ENCODE data around the gene LMCD1. TPM values are rescaled to one million over a fixed set of nuclear protein-coding genes. Genes with fewer than 3 reads are reported as not detected.

The LMCD1 gene, protein sequence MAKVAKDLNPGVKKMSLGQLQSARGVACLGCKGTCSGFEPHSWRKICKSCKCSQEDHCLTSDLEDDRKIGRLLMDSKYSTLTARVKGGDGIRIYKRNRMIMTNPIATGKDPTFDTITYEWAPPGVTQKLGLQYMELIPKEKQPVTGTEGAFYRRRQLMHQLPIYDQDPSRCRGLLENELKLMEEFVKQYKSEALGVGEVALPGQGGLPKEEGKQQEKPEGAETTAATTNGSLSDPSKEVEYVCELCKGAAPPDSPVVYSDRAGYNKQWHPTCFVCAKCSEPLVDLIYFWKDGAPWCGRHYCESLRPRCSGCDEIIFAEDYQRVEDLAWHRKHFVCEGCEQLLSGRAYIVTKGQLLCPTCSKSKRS
- total RNA-seq, result 174 TPM
- long read RNA-seq, full-length matches to known transcripts, result 149 of 178 reads
- long read RNA-seq, partial matches to known transcripts, result 14 of 178 reads
- long read RNA-seq, other reads (novel, unspliced or antisense), result 15 of 178 reads

DNA sequence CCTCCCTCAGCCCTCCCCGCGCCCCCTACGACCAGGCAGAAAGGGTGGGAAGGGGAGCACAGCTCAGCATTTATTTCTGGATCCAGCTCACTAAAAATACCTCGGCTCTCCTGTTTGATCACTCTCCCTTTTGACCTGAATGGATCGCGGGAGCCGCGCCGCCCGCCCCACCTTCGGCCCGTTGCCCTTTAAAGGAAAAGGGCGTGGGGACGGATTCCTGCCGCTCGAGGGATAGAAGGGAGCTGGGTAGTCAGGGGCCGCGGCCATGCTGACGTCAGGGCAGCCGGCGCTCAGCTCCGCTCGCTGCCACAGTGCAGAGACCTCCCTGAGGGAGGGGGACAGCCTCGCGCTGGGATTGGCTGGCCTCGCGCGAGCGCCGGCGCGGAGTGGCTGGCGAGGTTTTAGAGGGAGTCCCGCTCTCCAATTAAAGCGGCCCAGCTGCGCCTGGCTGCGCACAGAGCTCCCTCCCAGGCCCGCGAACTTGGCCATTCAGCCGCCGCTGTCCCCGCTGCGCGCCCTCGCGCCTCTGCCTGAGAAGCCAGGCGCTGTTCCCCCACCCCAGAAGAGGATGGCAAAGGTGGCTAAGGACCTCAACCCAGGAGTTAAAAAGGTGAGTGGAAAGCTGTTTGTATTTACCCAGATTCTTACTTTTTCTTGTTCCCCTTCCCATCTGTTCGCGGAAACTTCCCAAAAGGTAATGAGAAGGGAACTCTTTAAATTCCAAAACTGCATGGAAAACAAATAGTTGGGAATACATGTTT is at the start of gene LMCD1:
TSS of gene LMCD1 (plus strand) at position 453 of the 761 bp plus-strand sequence. CDS start at position 569, 116 bp downstream.
- TF ChIP-seq, protein P1, sequence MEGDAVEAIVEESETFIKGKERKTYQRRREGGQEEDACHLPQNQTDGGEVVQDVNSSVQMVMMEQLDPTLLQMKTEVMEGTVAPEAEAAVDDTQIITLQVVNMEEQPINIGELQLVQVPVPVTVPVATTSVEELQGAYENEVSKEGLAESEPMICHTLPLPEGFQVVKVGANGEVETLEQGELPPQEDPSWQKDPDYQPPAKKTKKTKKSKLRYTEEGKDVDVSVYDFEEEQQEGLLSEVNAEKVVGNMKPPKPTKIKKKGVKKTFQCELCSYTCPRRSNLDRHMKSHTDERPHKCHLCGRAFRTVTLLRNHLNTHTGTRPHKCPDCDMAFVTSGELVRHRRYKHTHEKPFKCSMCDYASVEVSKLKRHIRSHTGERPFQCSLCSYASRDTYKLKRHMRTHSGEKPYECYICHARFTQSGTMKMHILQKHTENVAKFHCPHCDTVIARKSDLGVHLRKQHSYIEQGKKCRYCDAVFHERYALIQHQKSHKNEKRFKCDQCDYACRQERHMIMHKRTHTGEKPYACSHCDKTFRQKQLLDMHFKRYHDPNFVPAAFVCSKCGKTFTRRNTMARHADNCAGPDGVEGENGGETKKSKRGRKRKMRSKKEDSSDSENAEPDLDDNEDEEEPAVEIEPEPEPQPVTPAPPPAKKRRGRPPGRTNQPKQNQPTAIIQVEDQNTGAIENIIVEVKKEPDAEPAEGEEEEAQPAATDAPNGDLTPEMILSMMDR (IDR thresholded peaks at IDR 0.05), result peak; percentile 30
- H3K4me3 ChIP-seq, result peak within 1 kb of the TSS; percentile 57
- no peaks in the 10 kb centered on the region for H3K27me3 ChIP-seq
- peak; percentile 98 for ATAC-seq
- peak; percentile 96 for DNase-seq
- intact Hi-C loops (cut with DNase I), result no loop called here
- peak within 1 kb of the TSS; percentile 84 for H3K27ac ChIP-seq
- no peaks in the 10 kb centered on the region for H3K36me3 ChIP-seq
- no peaks in the 10 kb centered on the region for H3K9me3 ChIP-seq
- H3K4me1 ChIP-seq, result peaks cover 27% of the 10 kb centered on the region

DNA sequence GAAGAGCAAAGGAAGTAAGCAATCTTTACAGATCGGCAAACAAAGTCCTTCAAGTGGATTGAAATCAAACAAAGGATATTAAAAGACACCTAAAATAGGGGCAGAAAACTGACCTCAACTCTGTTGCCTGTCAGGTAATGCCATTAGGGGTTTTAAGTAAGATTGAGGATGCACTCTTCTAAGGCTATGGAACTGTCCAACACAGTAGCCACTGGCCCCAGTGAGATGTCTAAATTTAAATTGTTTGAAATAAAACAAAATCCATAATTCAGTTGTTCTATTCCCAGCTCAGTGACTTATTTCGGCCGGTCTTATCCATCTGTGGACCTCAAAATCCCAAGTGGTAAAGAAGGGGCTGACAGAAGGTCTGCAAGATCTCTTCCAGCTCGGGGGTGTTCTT is 49.5 kb upstream of the LMCD1 start:
- intact Hi-C loops (cut with DNase I), result no loop called here
- H3K36me3 ChIP-seq, result no peaks in the 10 kb centered on the region
- H3K9me3 ChIP-seq, result no peaks in the 10 kb centered on the region
- no peaks in the 10 kb centered on the region for H3K4me1 ChIP-seq
- H3K27ac ChIP-seq, result no peak overlapping the region
- ATAC-seq (no peak), DNase-seq (no peak)
- TF ChIP-seq, protein P1 (IDR thresholded peaks at IDR 0.05), result no peak
- no peak overlapping the region for H3K4me3 ChIP-seq
- H3K27me3 ChIP-seq, result no peaks in the 10 kb centered on the region

DNA sequence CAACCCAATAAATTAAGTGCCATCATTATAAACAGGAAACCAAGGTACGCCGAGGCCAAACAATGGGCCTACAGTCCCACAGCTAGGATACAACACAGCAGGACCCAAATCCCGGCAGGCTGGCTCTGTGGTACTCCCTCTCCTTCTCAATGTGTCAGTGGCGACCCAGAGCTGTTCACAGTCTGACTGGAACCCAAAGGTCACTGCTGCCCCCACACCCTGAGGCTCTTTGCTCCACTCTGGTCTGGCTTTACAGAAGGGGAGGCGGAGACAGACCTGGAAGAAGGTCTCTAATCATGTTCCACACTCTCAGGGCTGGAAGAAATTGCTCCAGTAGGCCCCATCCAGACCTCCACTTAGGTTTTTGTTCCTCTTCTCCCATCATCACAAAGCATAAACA is 48.5 kb upstream of the LMCD1 start:
- intact Hi-C loops (cut with DNase I), result no loop called here
- Histone ChIP-seq H3K9me3 (no peaks in the 10 kb centered on the region), H3K27me3 (no peaks in the 10 kb centered on the region), H3K4me3 (no peak overlapping the region), H3K4me1 (no peaks in the 10 kb centered on the region), H3K27ac (no peak overlapping the region), H3K36me3 (no peaks in the 10 kb centered on the region)
- TF ChIP-seq, protein P1 (IDR thresholded peaks at IDR 0.05), result no peak
- no peak for ATAC-seq
- no peak for DNase-seq

DNA sequence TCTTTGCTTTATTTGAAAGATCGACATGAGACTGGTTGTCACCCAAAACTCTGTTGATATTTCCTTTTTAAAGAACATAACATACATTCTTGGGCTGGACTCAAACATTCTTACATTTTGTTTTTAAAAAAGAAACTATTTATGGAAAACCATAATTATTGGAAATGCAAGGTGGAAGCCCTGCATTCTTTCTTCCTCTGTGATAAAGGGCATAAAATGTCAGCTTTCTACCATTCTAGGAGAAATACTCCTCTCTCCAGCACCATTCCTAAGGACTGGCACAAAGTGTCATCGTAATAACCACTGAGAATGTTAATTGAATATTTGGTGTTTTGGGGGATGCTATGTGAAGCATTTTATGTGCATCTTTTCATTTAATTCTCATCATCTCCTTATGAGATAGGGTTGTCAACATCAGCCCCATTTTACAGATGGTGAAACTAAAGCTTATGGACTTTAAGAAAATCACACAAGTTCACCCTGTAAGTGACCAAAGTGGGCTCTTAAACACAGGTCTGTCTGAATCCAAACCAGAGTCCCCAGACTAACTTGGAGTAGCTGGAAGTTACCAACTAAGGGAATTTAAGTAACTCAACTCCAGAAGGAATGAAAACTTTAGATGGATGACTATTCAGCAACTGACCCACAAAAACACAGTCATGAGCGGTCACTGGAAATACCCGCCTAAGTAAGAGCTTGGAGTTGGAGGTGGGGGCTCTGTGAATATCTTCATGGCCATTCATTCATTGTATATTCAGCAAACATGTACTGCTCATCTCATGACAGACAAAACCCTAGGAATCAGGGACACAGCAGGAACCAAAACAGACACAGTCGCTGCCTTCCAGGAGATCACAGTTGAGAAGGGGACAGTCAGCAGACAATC is 45.9 kb upstream of the LMCD1 start:
- no peaks in the 10 kb centered on the region for H3K27me3 ChIP-seq
- no peaks in the 10 kb centered on the region for H3K36me3 ChIP-seq
- H3K27ac ChIP-seq, result no peak overlapping the region
- TF ChIP-seq, protein P1 (IDR thresholded peaks at IDR 0.05), result no peak
- no peaks in the 10 kb centered on the region for H3K4me1 ChIP-seq
- no peak for ATAC-seq
- H3K4me3 ChIP-seq, result no peak overlapping the region
- intact Hi-C loops (cut with DNase I), result no loop called here
- DNase-seq, result no peak
- no peaks in the 10 kb centered on the region for H3K9me3 ChIP-seq

DNA sequence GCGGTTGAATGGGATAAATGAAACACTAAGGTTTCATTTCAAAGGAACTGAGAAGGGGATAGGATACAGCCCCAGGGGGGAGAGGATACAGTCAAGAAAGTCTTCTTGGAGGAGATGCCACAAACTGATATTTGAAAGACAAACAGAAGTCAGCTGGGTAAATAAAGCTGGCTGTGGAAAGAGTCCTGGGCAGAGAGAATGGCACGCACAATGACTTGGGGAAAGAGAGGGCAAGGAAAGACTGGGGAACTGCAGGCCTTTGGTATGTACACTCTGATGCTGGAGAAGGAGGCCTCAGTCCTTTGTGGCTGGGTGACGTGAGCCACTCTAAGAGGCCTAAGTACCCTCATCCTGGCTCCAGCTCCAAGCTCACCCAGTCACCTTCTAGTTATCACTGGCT is 45.2 kb upstream of the LMCD1 start:
- intact Hi-C loops (cut with DNase I), result no loop called here
- no peak overlapping the region for H3K4me3 ChIP-seq
- DNase-seq (no peak), ATAC-seq (peak; percentile 84)
- H3K27ac ChIP-seq, result no peak overlapping the region
- TF ChIP-seq, protein P1 (IDR thresholded peaks at IDR 0.05), result no peak
- H3K9me3 ChIP-seq, result no peaks in the 10 kb centered on the region
- H3K36me3 ChIP-seq, result no peaks in the 10 kb centered on the region
- H3K4me1 ChIP-seq, result no peaks in the 10 kb centered on the region
- no peaks in the 10 kb centered on the region for H3K27me3 ChIP-seq

Measured in upper lobe of right lung (tissue), 1 donor.